Measurements from ENCODE around the gene CACNG4. TPM values are rescaled to one million over a fixed set of nuclear protein-coding genes. Genes with fewer than 3 reads are reported as not detected.

Gene CACNG4
- total and polyA plus RNA-seq, 12 donors, result 0.11 to 2.4 (median 0.88) TPM; not detected in 4

DNA sequence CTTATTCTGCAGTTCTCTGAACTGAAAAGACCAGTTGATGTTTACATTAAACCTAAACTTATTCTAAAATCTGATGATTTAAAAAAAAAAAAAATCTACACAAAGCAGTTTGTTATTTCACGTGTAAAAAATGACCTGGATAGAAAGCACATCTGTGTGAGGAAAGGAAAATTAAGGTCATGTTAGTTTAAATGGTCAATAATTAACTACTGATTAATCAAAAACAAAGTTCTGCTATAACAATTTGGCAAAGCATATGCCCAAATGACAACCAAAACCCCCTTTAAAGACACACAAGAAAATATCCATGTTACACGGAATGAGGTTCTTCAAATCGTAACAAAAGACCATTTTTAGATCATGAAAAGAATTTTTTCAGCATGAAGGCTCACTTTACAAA, 110.3 kb downstream of the CACNG4 start:
- WGBS, 4 donors, result 92 to 97% (median 93%) methylated on average over 3 of the region's 3 CpGs
- Histone ChIP-seq H3K27ac (no peak overlapping the region), H3K9me3 (replicated peaks in 1 of 3) (no peaks in the 10 kb centered on the region), H3K4me3 (no peak overlapping the region), H3K36me3 (replicated peaks in 1 of 2) (peaks cover 0 to 9% of the 10 kb centered on the region in 2 donors), H3K4me1 (replicated peaks in 1 of 2) (peaks cover 0 to 9% of the 10 kb centered on the region in 2 donors), H3K27me3 (no peaks in the 10 kb centered on the region)
- TF ChIP-seq POLR2A (IDR thresholded peaks at IDR 0.05), result no peak
- TF ChIP-seq, protein P1, sequence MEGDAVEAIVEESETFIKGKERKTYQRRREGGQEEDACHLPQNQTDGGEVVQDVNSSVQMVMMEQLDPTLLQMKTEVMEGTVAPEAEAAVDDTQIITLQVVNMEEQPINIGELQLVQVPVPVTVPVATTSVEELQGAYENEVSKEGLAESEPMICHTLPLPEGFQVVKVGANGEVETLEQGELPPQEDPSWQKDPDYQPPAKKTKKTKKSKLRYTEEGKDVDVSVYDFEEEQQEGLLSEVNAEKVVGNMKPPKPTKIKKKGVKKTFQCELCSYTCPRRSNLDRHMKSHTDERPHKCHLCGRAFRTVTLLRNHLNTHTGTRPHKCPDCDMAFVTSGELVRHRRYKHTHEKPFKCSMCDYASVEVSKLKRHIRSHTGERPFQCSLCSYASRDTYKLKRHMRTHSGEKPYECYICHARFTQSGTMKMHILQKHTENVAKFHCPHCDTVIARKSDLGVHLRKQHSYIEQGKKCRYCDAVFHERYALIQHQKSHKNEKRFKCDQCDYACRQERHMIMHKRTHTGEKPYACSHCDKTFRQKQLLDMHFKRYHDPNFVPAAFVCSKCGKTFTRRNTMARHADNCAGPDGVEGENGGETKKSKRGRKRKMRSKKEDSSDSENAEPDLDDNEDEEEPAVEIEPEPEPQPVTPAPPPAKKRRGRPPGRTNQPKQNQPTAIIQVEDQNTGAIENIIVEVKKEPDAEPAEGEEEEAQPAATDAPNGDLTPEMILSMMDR (IDR thresholded peaks at IDR 0.05), result no peak
- intact Hi-C loops (cut with DNase I), result no loop called here
- no peak for DNase-seq

DNA sequence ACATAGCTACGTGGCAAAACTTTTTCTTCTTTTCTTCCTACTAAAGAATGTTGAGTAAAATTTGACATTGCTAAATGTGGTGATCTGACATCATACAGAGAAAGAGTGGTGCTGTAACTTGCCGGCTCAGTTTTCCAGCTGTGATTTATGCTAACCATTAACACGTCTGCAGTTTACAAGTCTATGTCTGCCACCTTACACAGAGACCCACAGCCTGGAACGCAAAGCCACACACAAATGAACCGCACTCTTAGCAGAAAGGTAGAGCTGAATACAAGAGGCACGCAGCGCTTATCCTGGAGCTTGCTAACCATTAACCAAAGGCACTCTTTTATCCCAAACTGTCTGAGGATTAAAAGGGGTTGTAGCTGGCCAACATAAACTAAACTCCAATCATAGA, 111.8 kb downstream of the CACNG4 start:
- Histone ChIP-seq H3K9me3 (replicated peaks in 1 of 3) (no peaks in the 10 kb centered on the region), H3K27ac (no peak overlapping the region), H3K36me3 (replicated peaks in 1 of 2) (peaks cover 0 to 9% of the 10 kb centered on the region in 2 donors), H3K4me1 (replicated peaks in 1 of 2) (peaks cover 0 to 9% of the 10 kb centered on the region in 2 donors), H3K4me3 (no peak overlapping the region), H3K27me3 (no peaks in the 10 kb centered on the region)
- intact Hi-C loops (cut with DNase I), result no loop called here
- no peak for DNase-seq
- TF ChIP-seq, protein P1 (IDR thresholded peaks at IDR 0.05), result no peak
- TF ChIP-seq POLR2A (IDR thresholded peaks at IDR 0.05), result no peak
- WGBS, 4 donors, result 89 to 92% (median 90%) methylated on average over 7 of the region's 7 CpGs

DNA sequence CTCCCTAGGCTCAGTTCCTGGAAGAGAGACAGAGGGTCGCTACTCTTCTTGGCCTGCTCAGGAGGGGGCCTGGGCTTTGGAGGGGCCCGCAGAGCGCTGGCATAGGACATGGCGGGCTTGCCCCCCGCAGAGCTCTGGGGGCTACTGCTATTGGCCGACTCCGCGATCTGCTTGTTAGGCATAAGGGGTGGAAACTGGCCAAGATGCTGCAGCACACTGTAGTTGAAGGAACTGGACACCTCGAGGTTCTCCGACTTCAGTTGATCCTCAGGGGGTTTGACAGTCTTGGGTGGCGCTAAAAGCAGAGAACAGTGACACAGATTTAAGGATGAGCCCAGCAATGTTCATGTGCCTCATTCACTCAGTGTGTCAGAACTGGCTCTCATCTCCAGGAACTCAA, 113.8 kb downstream of the CACNG4 start:
- DNase-seq, result peak in 1 of 7 donors; percentile 6
- peaks cover 0 to 9% of the 10 kb centered on the region in 2 donors for H3K4me1 ChIP-seq (replicated peaks in 1 of 2)
- no peak for TF ChIP-seq POLR2A (IDR thresholded peaks at IDR 0.05)
- TF ChIP-seq, protein P1 (IDR thresholded peaks at IDR 0.05), result no peak
- H3K36me3 ChIP-seq (replicated peaks in 1 of 2), result peaks cover 0 to 9% of the 10 kb centered on the region in 2 donors
- no peaks in the 10 kb centered on the region for H3K27me3 ChIP-seq
- no peaks in the 10 kb centered on the region for H3K9me3 ChIP-seq (replicated peaks in 1 of 3)
- no peak overlapping the region for H3K4me3 ChIP-seq
- intact Hi-C loops (cut with DNase I), result no loop called here
- 88 to 93% (median 90%) methylated on average over 10 to 11 of the region's 11 CpGs for WGBS, 4 donors
- peak overlapping the region in 1 of 5 donors; percentile 6 for H3K27ac ChIP-seq

DNA sequence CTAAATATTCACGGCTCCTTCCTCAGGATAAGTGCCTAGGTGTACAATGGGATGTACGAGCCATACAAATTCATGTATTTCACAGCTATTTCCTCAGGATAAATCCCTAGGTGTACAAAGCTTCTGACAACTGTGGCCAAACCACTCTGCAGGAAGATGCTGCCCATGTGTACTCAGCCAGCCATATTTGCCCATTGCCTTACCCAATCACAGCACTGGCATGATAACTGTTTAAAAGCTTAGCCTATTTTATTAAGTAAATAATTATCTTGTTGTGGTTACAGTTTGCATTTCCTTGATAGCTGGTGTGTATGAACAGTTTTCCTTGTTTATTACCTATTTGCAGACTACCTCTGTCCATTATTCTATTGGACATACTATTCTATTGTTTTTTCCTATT, 115.0 kb downstream of the CACNG4 start:
- no peaks in the 10 kb centered on the region for H3K27me3 ChIP-seq
- intact Hi-C loops (cut with DNase I), result no loop called here
- H3K9me3 ChIP-seq (replicated peaks in 1 of 3), result no peaks in the 10 kb centered on the region
- H3K36me3 ChIP-seq (replicated peaks in 1 of 2), result peaks cover 0 to 9% of the 10 kb centered on the region in 2 donors
- H3K4me1 ChIP-seq (replicated peaks in 1 of 2), result peaks cover 0 to 9% of the 10 kb centered on the region in 2 donors
- no peak for DNase-seq
- no peak overlapping the region for H3K4me3 ChIP-seq
- TF ChIP-seq, protein P1 (IDR thresholded peaks at IDR 0.05), result no peak
- TF ChIP-seq POLR2A (IDR thresholded peaks at IDR 0.05), result no peak
- H3K27ac ChIP-seq, result no peak overlapping the region
- WGBS, 4 donors, result 83 to 95% (median 94%) methylated on average over 2 of the region's 2 CpGs
